NCI-H2107 treated with DMSO at 0.1 percent for 48 hours (cell line): ENCODE data around the gene OPCML.
A peak's percentile ranks its signal among the peaks of the same experiment; 100 is the strongest.

Experiments
- DNase-seq: peaks from one replicate; lab custom pipeline; 2025; ENCODE audit not compliant: unreplicated experiment; lab: John Stamatoyannopoulos, UW

OPCML gene

GRCh38 chr11:133418218-133418617 lies 114.1 kb downstream of the OPCML start:
- no peak for DNase-seq

DNA sequence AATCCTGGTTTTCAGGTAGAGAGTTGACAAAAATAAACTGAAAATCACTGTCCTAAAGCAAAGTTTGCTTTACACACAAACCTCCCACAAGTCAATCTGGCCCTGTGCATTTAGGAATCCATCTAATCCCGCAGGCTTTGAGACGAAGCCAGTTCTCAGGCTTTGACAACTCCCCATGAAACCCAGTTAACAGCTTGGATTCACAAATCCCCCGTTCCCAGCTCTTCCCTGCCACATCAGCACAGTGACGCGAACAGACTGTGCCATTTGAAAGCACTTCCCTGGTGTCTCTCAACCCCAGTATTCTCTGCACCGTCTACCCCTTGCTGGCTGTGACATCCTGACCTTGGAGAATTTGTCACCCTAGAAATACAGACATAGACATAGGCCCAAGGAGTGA lies 117.8 kb downstream of the OPCML start:
- no peak for DNase-seq

GRCh38 chr11:133413703-133414102 lies 118.6 kb downstream of the OPCML start:
- DNase-seq, result no peak

DNA sequence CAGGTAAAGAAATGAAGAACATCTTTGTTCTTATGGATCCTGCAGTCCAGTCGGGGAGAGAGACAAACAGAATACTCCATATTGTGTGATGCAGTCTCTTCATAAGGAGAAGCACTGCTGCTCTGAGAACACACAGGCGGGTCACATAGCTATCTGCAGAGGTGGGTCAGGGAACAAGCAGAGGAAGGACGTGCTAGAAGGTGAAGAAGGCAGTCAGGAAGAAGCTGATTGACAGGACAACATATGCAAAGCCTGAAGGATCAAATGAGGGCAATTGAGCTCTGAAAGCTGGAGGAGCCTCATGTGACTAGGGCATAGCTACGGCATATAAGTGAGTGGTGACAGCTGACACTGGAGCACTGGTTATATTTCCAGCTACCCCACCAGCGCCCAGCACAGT lies 122.5 kb downstream of the OPCML start:
- no peak for DNase-seq

DNA sequence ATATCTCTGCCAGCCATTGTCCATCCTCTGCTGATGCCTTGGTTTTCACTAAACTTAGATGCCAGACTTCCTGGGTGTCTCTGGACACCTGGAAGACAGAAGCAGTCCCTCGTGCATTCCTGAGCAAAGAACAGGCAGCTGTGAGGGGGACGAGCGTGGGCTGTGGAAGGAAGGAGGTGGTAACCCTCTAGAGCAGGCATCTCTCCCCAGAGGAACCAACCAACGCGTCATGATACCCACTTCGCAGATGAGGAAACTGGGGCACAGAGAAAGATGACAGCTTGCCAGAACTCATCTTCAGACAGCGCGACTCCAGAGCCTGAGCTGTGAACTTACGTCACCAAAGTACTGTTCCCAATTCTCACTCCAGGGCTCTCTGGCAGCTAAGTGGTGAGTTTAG lies 123.4 kb downstream of the OPCML start:
- DNase-seq, result no peak

GRCh38 chr11:133408402-133408801 lies 123.9 kb downstream of the OPCML start:
- no peak for DNase-seq

DNA sequence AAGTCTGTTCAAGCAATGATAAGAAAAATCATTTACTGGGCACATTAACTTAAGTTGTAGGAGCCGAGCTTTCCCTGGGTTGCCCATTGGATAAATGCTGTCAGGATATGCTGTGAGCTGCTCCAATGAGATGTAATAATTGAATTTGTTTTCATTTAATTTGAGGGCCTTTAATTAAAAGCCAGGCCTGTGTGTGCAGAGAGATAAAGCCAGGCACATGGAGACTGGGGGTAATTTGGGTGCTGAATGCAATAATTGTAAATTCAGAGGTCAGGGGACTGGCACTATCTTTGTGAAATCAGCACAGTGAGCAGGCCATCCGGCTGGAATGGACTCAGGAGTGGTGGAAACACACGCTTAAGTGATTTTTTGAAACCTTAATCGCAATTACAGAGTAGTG lies 125.8 kb downstream of the OPCML start:
- no peak for DNase-seq

DNA sequence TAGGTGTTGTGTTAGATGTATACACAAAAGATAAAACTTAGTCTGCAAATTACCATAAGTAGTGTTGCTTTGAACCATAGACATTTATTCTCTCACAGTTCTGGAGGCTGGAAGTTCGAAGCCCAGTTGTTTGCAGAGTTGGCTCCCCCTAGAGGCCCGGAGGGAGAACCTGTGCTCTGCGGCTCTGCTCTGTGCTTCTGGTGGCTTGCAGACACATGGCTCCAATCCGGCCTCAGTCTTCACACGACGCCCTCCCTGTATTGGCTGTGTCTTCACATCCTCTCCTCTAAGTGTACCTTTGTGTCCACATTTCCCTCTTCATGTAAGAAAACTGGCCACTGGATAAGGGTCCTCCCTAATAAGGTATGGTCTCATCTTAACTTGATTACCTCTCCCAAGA lies 128.4 kb downstream of the OPCML start:
- no peak for DNase-seq

DNA sequence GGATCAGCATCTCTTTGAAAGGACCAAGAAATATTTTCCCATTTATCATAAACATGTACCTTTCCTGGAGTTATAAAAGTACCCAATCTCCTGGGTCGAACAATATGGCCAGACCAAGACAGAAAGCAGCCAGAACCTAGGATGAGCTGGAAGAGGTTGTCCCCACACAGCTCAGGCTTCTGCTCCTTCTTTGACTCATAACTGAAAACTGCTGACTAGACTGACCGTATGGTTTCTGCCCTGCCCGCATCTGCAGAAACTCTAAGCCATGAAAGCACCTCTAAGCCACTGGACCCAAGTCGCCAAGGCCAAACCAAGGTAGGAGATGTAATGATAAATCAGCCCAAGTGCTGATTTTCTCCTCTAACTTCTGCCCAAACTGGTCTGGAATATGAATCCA lies 129.8 kb downstream of the OPCML start:
- no peak for DNase-seq

DNA sequence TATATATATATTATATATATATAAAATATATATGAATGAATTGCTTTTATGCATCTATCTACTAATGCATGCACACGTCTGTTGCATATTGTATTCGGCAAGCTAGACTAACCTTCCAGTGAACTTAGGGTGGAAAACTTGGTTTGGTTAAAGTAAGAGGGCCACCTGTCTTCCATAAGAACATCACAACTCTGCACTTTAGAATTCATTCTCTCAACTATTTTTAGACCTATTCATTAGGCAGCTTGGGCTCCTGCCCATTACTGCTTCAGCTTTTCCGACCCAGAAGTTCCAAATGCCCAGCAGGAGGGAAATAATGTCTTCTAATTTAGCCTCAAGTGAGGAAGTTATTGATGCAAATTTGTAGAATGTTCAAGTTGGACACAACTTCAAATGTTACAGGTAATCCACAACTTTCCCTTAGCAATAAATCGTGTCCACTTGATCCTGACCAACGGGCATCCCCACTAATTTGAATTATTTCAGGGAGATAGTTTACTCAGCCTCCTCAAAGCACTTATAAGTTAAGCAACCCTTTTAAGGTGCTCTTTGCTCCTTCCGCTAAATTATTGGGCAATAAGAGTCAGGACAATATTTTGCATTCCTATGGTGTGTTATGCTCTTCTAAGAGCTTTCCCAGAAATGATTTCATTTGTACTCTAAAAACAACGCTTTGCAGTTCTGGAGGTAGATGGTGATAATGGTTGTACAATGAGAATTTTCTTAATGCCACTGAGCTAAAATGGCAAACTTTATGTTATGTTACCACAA lies 132.3 kb downstream of the OPCML start:
- no peak for DNase-seq

DNA sequence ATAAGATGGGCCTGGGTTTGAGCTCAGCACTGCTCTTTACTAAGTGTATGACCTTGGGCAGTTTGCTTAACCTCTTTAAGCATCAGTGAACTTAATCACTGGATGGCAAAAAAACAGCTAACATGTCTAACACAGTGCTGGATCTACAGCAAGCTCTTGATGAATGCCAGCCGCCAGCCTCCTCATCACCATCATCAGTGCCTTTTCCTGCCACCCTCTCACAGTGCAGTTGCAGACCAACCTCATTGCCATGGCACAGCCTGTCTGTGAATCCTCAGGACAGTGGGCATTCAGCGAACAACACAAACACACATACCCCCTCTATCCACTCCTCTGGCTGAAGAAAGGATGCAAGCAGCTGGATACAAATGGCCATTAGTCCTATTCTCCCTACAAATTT lies 133.0 kb downstream of the OPCML start:
- no peak for DNase-seq

DNA sequence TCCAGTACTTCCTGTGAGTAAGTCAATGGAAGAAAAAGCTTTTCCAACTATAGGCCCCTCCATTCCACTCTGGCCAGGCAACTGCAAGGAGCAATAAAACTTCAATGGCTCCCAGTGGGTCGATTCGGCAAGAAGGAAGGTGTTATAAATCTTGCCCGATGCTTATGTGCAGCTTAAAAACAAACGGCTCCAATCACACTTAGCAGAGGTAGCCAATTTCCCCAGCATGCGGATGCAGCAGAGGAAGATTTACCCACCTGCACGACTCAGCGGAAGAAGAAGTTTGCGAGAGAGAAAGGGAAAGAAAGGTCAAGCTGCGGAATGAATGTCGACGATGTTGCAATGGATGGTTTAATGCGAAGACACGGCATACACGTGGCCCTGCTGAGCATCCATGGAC lies 141.5 kb downstream of the OPCML start:
- no peak for DNase-seq

GRCh38 chr11:133388975-133389568 lies 143.2 kb downstream of the OPCML start:
- no peak for DNase-seq

- no peak for DNase-seq
Measured at GRCh38 chr11:133388260-133388659, 144.0 kb downstream of the OPCML start.

DNA sequence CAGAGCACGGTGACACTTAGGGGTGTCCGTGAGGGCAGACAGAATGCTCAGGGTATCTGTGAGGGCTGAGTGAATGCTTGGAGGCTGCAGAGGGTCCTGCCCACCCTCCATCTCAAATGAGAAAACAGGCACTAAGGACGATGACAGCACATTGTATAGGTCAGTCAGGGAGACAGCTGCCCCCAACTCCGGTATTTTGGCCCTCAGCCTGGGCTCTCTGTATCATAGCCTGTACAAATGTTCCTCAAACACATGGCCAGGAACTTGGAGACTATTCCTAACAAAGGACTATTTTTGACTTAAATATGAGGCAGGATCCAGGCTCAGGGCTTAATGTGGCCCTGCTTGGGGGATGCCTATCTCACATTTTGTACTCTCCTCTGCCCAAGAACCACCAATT lies 145.4 kb downstream of the OPCML start:
- no peak for DNase-seq

DNA sequence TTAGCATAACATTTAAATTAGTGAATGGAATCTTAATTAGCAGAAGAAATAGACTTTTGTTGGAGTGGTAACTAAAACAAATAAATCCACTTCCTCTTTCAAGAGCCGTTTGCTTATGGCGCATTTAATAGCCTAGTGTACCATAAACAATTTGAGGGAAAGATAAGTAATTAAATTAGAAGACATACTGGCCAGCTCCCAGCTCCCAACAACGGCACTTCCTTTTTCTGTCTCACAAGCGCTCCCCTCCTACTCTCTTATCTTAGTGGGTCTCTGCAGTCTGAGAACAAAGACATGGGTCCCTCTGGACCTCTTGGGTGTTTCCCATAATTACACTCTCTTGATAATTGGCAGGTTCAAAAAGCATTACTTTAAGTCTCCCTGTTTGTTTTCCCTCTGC lies 146.0 kb downstream of the OPCML start:
- DNase-seq, result peak; percentile 29

GRCh38 chr11:133385781-133386180 lies 146.5 kb downstream of the OPCML start:
- no peak for DNase-seq

DNA sequence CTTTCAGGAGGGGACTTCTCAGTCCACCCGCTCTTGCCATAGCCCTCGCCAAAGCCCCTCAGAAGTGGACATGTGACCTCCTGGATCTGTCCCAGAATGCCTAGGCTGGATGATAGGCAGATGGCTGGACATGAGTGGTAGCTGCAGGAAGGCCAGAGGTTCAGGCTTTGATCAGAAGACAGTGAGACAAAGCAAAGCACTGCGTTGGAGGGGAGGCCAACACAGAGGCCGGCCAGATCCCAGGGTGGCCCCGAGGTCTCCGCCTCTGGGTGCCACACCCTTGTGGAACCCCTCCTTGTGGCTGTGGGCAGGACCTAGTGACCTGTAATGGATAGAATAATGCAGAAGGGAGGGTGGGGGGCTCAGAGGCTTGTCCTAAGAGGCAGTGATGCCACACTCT lies 147.6 kb downstream of the OPCML start:
- no peak for DNase-seq

DNA sequence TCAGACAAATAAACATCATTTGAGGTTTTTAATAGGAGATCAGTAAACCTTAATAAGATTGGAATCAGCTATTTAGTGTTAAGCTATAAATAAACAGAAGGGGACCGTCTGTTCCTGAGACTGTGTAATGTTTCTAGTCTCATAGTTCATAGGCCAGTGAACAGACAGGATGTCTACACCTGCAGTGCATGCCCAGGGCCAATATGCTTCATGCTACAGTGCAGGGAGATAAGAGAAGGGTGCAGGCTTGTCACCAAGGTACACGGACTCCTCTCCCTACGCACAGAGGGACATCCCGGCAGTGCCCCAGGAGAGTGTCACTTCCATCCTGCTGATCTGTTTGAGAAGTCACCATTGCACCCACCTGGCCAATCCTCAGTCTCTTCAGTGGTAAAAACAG lies 148.6 kb downstream of the OPCML start:
- no peak for DNase-seq

DNA sequence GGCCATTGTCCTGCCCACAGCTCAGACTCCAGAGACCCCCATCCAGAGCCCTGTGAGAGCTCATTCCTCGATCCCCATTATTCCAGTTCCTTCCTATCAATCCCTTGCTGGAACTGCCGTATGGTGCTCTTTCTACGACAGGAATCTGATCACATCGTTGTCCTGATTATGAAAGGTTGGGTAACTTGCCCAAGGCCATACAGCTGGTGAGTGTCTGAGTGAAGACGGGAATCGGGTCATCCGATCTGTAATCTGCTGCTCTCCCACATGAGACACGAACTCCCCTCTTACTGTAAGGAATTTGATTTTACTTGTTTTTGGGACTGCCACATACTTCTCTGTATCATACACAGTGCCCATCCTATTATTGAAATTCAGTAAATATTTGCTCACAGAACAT lies 149.1 kb downstream of the OPCML start:
- DNase-seq, result no peak

- no peak for DNase-seq
Measured at GRCh38 chr11:133382131-133382812, 150.0 kb downstream of the OPCML start.

DNA sequence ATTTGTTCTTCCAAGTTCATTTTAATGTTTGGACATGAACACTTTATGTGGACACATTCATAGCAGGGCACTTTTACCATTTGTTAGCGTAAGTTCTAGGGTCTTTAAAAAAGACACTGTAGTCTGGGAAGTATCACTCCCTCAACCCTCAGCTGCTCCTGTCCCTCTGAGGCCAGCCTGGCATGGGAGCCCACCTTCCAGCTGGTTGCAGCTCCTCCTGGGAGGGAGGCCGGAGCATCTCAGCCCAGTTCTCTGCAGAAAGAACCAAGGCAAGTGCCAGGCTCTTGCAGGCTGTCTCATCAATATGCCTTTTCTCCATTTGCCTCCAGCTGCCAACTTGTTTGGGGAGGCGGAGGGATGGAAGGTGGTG lies 150.6 kb downstream of the OPCML start:
- no peak for DNase-seq
